ENCODE data around the gene METTL24.

Gene METTL24

GRCh38 chr6:110389689-110390382 lies 31.7 kb upstream of the METTL24 start:
- DNase-seq (ENCODE audit: low read depth), result no peak
- Histone ChIP-seq H3K9me3 (ENCODE audit: control insufficient read depth, low read length) (no peaks in the 10 kb centered on the region), H3K36me3 (ENCODE audit: control insufficient read depth, insufficient read depth, low read length, severe bottlenecking) (no peaks in the 10 kb centered on the region), H3K4me3 (ENCODE audit: low read length) (no peak overlapping the region), H3K4me1 (ENCODE audit: control insufficient read depth, insufficient read depth, low read length) (peaks cover 15% of the 10 kb centered on the region), H3K27me3 (replicated peaks; ENCODE audit: control insufficient read depth, insufficient read depth, low read length) (no peaks in the 10 kb centered on the region), H3K9ac (ENCODE audit: low read length) (no peak overlapping the region)

GRCh38 chr6:110387986-110388385 lies 29.8 kb upstream of the METTL24 start:
- Histone ChIP-seq H3K9me3 (ENCODE audit: control insufficient read depth, low read length) (no peaks in the 10 kb centered on the region), H3K4me1 (ENCODE audit: control insufficient read depth, insufficient read depth, low read length) (peaks cover 9% of the 10 kb centered on the region), H3K27me3 (replicated peaks; ENCODE audit: control insufficient read depth, insufficient read depth, low read length) (no peaks in the 10 kb centered on the region), H3K4me3 (ENCODE audit: low read length) (no peak overlapping the region), H3K36me3 (ENCODE audit: control insufficient read depth, insufficient read depth, low read length, severe bottlenecking) (no peaks in the 10 kb centered on the region), H3K9ac (ENCODE audit: low read length) (no peak overlapping the region)
- DNase-seq (ENCODE audit: low read depth), result no peak

GRCh38 chr6:110385458-110385863 lies 27.3 kb upstream of the METTL24 start:
- no peaks in the 10 kb centered on the region for H3K27me3 ChIP-seq (replicated peaks; ENCODE audit: control insufficient read depth, insufficient read depth, low read length)
- DNase-seq (ENCODE audit: low read depth), result no peak

GRCh38 chr6:110378552-110378951 lies 20.4 kb upstream of the METTL24 start:
- H3K9me3 ChIP-seq (ENCODE audit: control insufficient read depth, low read length), result peaks cover 4% of the 10 kb centered on the region
- H3K9ac ChIP-seq (ENCODE audit: low read length), result no peak overlapping the region
- no peaks in the 10 kb centered on the region for H3K4me1 ChIP-seq (ENCODE audit: control insufficient read depth, insufficient read depth, low read length)
- no peak for DNase-seq (ENCODE audit: low read depth)
- H3K36me3 ChIP-seq (ENCODE audit: control insufficient read depth, insufficient read depth, low read length, severe bottlenecking), result no peaks in the 10 kb centered on the region
- no peaks in the 10 kb centered on the region for H3K27me3 ChIP-seq (replicated peaks; ENCODE audit: control insufficient read depth, insufficient read depth, low read length)
- H3K4me3 ChIP-seq (ENCODE audit: low read length), result no peak overlapping the region

More at GRCh38 chr6:110385458-110385863, 27.3 kb upstream of the METTL24 start:
- Histone ChIP-seq H3K9ac (ENCODE audit: low read length) (no peak overlapping the region), H3K4me3 (ENCODE audit: low read length) (no peak overlapping the region), H3K9me3 (ENCODE audit: control insufficient read depth, low read length) (peaks cover 4% of the 10 kb centered on the region), H3K4me1 (ENCODE audit: control insufficient read depth, insufficient read depth, low read length) (peaks cover 5% of the 10 kb centered on the region), H3K36me3 (ENCODE audit: control insufficient read depth, insufficient read depth, low read length, severe bottlenecking) (no peaks in the 10 kb centered on the region)

- H3K36me3 ChIP-seq (ENCODE audit: control insufficient read depth, insufficient read depth, low read length, severe bottlenecking), result no peaks in the 10 kb centered on the region
- H3K9me3 ChIP-seq (ENCODE audit: control insufficient read depth, low read length), result peaks cover 9% of the 10 kb centered on the region
- H3K4me3 ChIP-seq (ENCODE audit: low read length), result no peak overlapping the region
- peaks cover 51% of the 10 kb centered on the region for H3K27me3 ChIP-seq (replicated peaks; ENCODE audit: control insufficient read depth, insufficient read depth, low read length)
- no peak overlapping the region for H3K9ac ChIP-seq (ENCODE audit: low read length)
- no peaks in the 10 kb centered on the region for H3K4me1 ChIP-seq (ENCODE audit: control insufficient read depth, insufficient read depth, low read length)
- no peak for DNase-seq (ENCODE audit: low read depth)
These were observed 10.9 kb upstream of the METTL24 start for GRCh38 chr6:110369066-110369465.

GRCh38 chr6:110368284-110368683 lies 10.1 kb upstream of the METTL24 start:
- no peaks in the 10 kb centered on the region for H3K36me3 ChIP-seq (ENCODE audit: control insufficient read depth, insufficient read depth, low read length, severe bottlenecking)
- peaks cover 9% of the 10 kb centered on the region for H3K9me3 ChIP-seq (ENCODE audit: control insufficient read depth, low read length)
- H3K4me3 ChIP-seq (ENCODE audit: low read length), result no peak overlapping the region
- H3K4me1 ChIP-seq (ENCODE audit: control insufficient read depth, insufficient read depth, low read length), result no peaks in the 10 kb centered on the region
- no peak overlapping the region for H3K9ac ChIP-seq (ENCODE audit: low read length)
- peaks cover 55% of the 10 kb centered on the region for H3K27me3 ChIP-seq (replicated peaks; ENCODE audit: control insufficient read depth, insufficient read depth, low read length)
- DNase-seq (ENCODE audit: low read depth), result no peak

- DNase-seq (ENCODE audit: low read depth), result no peak
- H3K4me1 ChIP-seq (ENCODE audit: control insufficient read depth, insufficient read depth, low read length), result no peaks in the 10 kb centered on the region
- H3K9me3 ChIP-seq (ENCODE audit: control insufficient read depth, low read length), result peaks cover 9% of the 10 kb centered on the region
- H3K9ac ChIP-seq (ENCODE audit: low read length), result no peak overlapping the region
- no peak overlapping the region for H3K4me3 ChIP-seq (ENCODE audit: low read length)
- peaks cover 57% of the 10 kb centered on the region for H3K27me3 ChIP-seq (replicated peaks; ENCODE audit: control insufficient read depth, insufficient read depth, low read length)
- no peaks in the 10 kb centered on the region for H3K36me3 ChIP-seq (ENCODE audit: control insufficient read depth, insufficient read depth, low read length, severe bottlenecking)
These were observed 9.7 kb upstream of the METTL24 start for GRCh38 chr6:110367825-110368224.

- Histone ChIP-seq H3K4me3 (ENCODE audit: low read length) (no peak overlapping the region), H3K9me3 (ENCODE audit: control insufficient read depth, low read length) (peaks cover 9% of the 10 kb centered on the region), H3K9ac (ENCODE audit: low read length) (no peak overlapping the region), H3K36me3 (ENCODE audit: control insufficient read depth, insufficient read depth, low read length, severe bottlenecking) (no peaks in the 10 kb centered on the region), H3K4me1 (ENCODE audit: control insufficient read depth, insufficient read depth, low read length) (no peaks in the 10 kb centered on the region), H3K27me3 (replicated peaks; ENCODE audit: control insufficient read depth, insufficient read depth, low read length) (peaks cover 60% of the 10 kb centered on the region)
- no peak for DNase-seq (ENCODE audit: low read depth)
These were observed 8.8 kb upstream of the METTL24 start for GRCh38 chr6:110366975-110367374.

GRCh38 chr6:110366256-110366655 lies 8.1 kb upstream of the METTL24 start:
- Histone ChIP-seq H3K4me3 (ENCODE audit: low read length) (no peak overlapping the region), H3K9me3 (ENCODE audit: control insufficient read depth, low read length) (peaks cover 13% of the 10 kb centered on the region), H3K4me1 (ENCODE audit: control insufficient read depth, insufficient read depth, low read length) (no peaks in the 10 kb centered on the region), H3K9ac (ENCODE audit: low read length) (no peak overlapping the region), H3K27me3 (replicated peaks; ENCODE audit: control insufficient read depth, insufficient read depth, low read length) (peaks cover 60% of the 10 kb centered on the region), H3K36me3 (ENCODE audit: control insufficient read depth, insufficient read depth, low read length, severe bottlenecking) (no peaks in the 10 kb centered on the region)
- DNase-seq (ENCODE audit: low read depth), result no peak

- peaks cover 63% of the 10 kb centered on the region for H3K27me3 ChIP-seq (replicated peaks; ENCODE audit: control insufficient read depth, insufficient read depth, low read length)
- no peaks in the 10 kb centered on the region for H3K4me1 ChIP-seq (ENCODE audit: control insufficient read depth, insufficient read depth, low read length)
These were observed 6.4 kb upstream of the METTL24 start for GRCh38 chr6:110364364-110365105.

GRCh38 chr6:110363748-110364147 lies 5.6 kb upstream of the METTL24 start:
- Histone ChIP-seq H3K4me3 (ENCODE audit: low read length) (no peak overlapping the region), H3K9ac (ENCODE audit: low read length) (no peak overlapping the region), H3K36me3 (ENCODE audit: control insufficient read depth, insufficient read depth, low read length, severe bottlenecking) (no peaks in the 10 kb centered on the region), H3K27me3 (replicated peaks; ENCODE audit: control insufficient read depth, insufficient read depth, low read length) (peaks cover 71% of the 10 kb centered on the region), H3K9me3 (ENCODE audit: control insufficient read depth, low read length) (peaks cover 12% of the 10 kb centered on the region), H3K4me1 (ENCODE audit: control insufficient read depth, insufficient read depth, low read length) (no peaks in the 10 kb centered on the region)
- DNase-seq (ENCODE audit: low read depth), result no peak

More at GRCh38 chr6:110364364-110365105, 6.4 kb upstream of the METTL24 start:
- no peak for DNase-seq (ENCODE audit: low read depth)
- H3K9me3 ChIP-seq (ENCODE audit: control insufficient read depth, low read length), result peaks cover 8% of the 10 kb centered on the region
- H3K4me3 ChIP-seq (ENCODE audit: low read length), result no peak overlapping the region
- no peaks in the 10 kb centered on the region for H3K36me3 ChIP-seq (ENCODE audit: control insufficient read depth, insufficient read depth, low read length, severe bottlenecking)
- no peak overlapping the region for H3K9ac ChIP-seq (ENCODE audit: low read length)

Data from adipocyte (in vitro differentiated cells).